ENCODE results near the gene HIF1A.

GRCh38 chr14:61742371-61742770, 47.1 kb downstream of the HIF1A start:
- TF ChIP-seq CTCF (IDR thresholded peaks at IDR 0.05) (no peak), EZH2 (IDR thresholded peaks at IDR 0.05) (no peak)

Data from neural progenitor cell (in vitro differentiated cells).